ENCODE measurements around the gene SNX3. TPM values are rescaled to one million over a fixed set of nuclear protein-coding genes. Genes with fewer than 3 reads are reported as not detected.

The SNX3 gene
- total RNA-seq, 1 experiment from 2014 or later: 80.7 TPM

- H3K9me3 ChIP-seq (ENCODE audit: control insufficient read depth, low read depth, low read length): no peaks in the 10 kb centered on the region
- no peak overlapping the region for H3T11ph ChIP-seq (ENCODE audit: low read length)
- no peak for DNase-seq
- Mint-ChIP-seq H3K36me3 (ENCODE audit: insufficient read depth in 1 of 3, low read depth in 3 of 3) (no peaks in the 10 kb centered on the region; a peak in 1 of 7 replicates), H3K4me1 (no peaks in the 10 kb centered on the region; a peak in 1 of 4 replicates), H3K9me3 (no peaks in the 10 kb centered on the region), H3K27me3 (ENCODE audit: low read depth) (no peaks in the 10 kb centered on the region), H3K27ac (no peak overlapping the region), H3K4me3 (no peak overlapping the region)
- H3K14ac ChIP-seq (ENCODE audit: insufficient read depth, low read length): no peak overlapping the region
- no peak overlapping the region for H2AFZ ChIP-seq (ENCODE audit: low read length)
- H2BK15ac ChIP-seq (ENCODE audit: low read depth, low read length): no peak overlapping the region
- H2BK120ac ChIP-seq (ENCODE audit: low read depth, low read length, poor library complexity, severe bottlenecking): no peak overlapping the region
- no peaks in the 10 kb centered on the region for H3K79me1 ChIP-seq (ENCODE audit: insufficient read depth, low read depth, low read length, poor library complexity, severe bottlenecking)
- H3K4me2 ChIP-seq (ENCODE audit: insufficient read depth, insufficient read length, low read length): no peak overlapping the region
- no peak overlapping the region for H2AK5ac ChIP-seq (ENCODE audit: insufficient read length, low read length)
- no peak overlapping the region for H2BK20ac ChIP-seq (ENCODE audit: low read depth, low read length, poor library complexity, severe bottlenecking)
- H3K27ac ChIP-seq (ENCODE audit: insufficient read length, low read depth, low read length): no peak overlapping the region
- H2BK5ac ChIP-seq (ENCODE audit: insufficient read length, low read length): no peak overlapping the region
- H3K23ac ChIP-seq (ENCODE audit: insufficient read length, low read depth, low read length): no peak overlapping the region
- no peak overlapping the region for H2BK12ac ChIP-seq (ENCODE audit: insufficient read length, low read depth, low read length)
- no peaks in the 10 kb centered on the region for H3K23me2 ChIP-seq (ENCODE audit: insufficient read length, low read depth, low read length, poor library complexity, severe bottlenecking)
- no peak overlapping the region for H3K56ac ChIP-seq (ENCODE audit: insufficient read length, low read depth, low read length)
- H4K5ac ChIP-seq (ENCODE audit: insufficient read length, low read depth, low read length): no peak overlapping the region
- no CpG with 5 or more reads among the region's 4 CpGs for WGBS (ENCODE audit: extremely low coverage, insufficient read length, low lambda C conversion rate)
- H4K20me1 ChIP-seq (ENCODE audit: control insufficient read depth, insufficient read depth, insufficient read length): no peaks in the 10 kb centered on the region
- no peaks in the 10 kb centered on the region for H3K79me2 ChIP-seq (ENCODE audit: insufficient read depth, low read length)
- TF ChIP-seq CTCF (conservative IDR thresholded peaks at IDR 0.05): no peak
- H3K9ac ChIP-seq (ENCODE audit: extremely low read depth, insufficient read length, low read length): no peak overlapping the region
- no peak overlapping the region for H4K91ac ChIP-seq (ENCODE audit: insufficient read length, low read depth, low read length)
- H4K8ac ChIP-seq (replicated peaks; ENCODE audit: insufficient read length, low read depth, low read length): no peak overlapping the region
- no peak overlapping the region for H3K4ac ChIP-seq (ENCODE audit: low read depth, low read length)
- H3K27me3 ChIP-seq (ENCODE audit: insufficient read depth, low read length): no peaks in the 10 kb centered on the region
- H3K4me1 ChIP-seq (ENCODE audit: insufficient read depth, low read length): no peaks in the 10 kb centered on the region
- H3K18ac ChIP-seq (ENCODE audit: insufficient read length, low read depth, low read length): no peak overlapping the region
These were observed 25.5 kb upstream of the SNX3 start for GRCh38 chr6:108286366-108286765.

Data from H9 (cell line).